Stimulated activated CD4-positive, alpha-beta T cell treated with anti-CD3 and anti-CD28 coated beads, Interleukin-2, amount 100 ng/mL, for 24 hours (primary cell): ENCODE results near the gene CAPZB.
A peak's percentile ranks its signal among the peaks of the same experiment; 100 is the strongest.

Experiments used
- DNase-seq, 2 donors: peaks; one replicate each; pipeline ENCODE4 v3.0.0-alpha.2; 2020

Gene CAPZB

GRCh38 chr1:19447550-19447949, 37.8 kb downstream of the CAPZB start:
- DNase-seq = no peak

GRCh38 chr1:19445417-19446342, 39.7 kb downstream of the CAPZB start:
- DNase-seq = no peak

DNA sequence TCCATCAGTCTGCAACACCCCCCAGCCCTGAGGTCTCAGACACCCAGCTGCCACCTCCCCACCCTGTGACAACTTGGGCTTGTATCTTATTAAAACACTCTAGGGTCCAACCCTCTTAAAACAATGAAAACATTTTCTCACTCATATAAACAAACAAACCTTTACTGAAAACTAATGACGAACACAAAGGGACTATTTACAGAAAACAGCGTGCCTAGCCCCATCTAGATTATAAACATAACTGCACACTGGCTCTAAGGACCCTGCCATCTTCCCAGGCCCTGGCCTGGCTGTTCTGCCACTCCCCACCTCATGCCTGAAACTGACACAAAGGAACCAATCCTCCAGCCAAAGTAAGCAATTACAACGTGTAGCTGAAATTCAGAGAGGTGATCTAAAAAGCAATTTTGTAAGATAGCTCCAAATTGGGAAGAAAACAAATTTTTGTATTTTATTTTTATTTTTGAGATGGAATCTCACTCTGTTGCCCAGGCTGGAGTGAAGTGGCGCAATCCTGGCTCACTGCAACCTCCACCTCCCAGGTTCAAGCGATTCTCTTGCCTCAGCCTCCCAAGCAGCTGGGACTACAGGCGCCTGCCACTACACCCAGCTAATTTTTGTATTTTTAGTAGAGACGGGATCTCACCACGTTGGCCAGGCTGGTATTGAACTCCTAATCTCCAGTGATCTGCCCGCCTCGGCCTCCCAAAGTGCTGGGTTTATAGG, 40.9 kb downstream of the CAPZB start:
- no peak for DNase-seq

DNA sequence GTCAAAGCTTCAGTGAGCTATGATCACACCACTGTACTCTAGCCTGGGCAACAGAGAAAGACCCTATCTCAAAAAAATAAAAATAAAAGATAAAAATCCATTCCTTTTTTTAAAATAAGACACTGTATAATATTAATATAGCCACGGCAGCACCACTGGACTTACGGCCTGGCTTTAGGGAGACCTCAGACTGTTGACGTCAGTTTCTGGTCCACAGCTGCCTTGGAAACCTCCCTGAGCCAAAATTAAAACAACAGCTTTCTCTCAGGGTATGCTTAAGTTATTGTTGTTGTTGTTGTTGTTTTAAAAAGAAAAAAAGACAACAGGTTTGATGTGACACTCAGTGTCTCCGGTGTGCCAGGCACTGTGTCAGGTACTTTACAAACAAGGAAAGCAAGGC, 42.0 kb downstream of the CAPZB start:
- DNase-seq = no peak

GRCh38 chr1:19442154-19443096, 42.9 kb downstream of the CAPZB start:
- no peak for DNase-seq

DNA sequence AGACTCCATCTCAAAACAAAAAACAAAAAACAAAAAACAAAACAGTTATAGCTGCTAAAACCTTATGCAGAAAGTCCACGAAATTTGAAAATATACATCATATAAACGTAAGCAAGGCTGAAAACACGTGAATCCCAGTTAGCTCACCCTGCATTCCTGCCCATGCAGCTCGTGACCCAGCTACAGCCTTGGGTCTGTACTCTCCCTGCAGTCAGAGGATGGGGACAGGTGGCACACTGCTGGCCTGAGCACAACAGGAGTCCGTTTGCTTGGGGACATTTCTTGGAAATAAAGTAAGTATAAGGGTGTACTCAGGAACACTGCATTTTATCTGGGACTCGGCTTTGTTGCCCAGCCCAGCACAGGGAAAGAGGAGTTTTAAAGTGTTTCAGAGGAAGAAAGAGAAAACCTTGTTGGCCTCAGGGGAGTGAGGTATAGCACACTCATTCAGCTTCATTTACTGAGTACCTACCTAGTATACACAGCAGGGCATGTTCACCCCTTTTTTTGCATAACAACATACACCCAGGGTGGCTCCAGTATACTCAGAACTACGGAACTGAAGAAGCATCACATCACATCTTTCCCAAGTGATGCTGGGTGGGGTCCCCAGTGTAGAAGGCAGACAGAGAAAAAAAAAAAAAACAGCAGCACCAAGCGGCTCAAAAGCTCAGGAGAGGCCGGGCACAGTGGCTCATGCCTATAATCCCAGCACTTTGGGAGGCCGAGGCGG, 44.1 kb downstream of the CAPZB start:
- no peak for DNase-seq

GRCh38 chr1:19439464-19440171, 45.7 kb downstream of the CAPZB start:
- DNase-seq = no peak

DNA sequence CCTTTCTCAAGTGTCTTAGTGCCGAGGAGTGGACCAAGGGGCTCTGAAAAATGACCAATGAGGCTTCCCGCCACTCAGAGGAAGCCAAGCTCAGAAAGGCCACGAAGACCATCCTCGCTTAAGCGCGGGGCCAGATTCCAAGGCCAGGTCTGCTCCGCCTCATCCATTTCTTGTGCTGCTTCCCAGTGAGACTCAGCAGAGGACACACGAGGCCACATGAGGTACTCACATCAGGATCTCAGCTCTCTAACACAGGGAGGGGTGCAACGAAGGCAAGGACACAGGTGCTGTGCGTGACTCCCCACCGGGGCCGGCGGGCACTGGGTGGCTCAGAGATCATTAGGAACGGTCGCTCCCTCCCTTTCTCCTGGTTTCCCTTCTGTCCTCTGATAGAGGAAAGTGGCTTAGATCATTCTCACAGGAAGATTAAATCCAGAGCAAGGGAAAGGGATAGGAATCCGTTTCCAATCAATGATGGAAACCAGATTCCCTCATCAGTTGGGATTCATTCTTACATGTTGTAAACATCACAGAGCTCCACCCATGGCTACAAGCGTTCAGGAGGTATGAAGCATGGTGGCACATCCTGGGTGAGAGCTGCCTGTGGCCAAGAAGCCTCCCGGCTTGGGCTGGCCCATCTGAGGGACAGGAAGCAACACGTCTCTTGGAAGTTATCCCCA, 46.7 kb downstream of the CAPZB start:
- no peak for DNase-seq

DNA sequence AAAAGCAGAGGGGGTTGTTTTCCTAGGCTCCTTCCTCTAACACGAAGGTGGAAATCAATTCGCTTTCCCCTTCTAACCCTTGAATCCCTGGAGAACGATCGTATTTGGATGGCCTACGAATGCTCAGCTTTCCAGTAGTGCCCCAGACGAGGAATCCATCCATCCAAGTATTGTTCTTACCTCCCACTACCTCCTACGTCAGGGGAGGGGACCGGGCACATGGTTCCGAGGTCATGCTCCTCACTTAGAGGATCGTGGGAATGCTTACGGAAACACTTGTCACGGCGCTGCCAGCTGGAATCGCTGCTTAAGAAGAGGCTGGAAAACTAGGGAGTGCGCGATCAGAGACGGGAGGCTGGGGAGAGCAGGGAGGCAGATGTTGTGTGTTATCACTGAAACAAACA, 47.4 kb downstream of the CAPZB start:
- no peak for DNase-seq

- no peak for DNase-seq
These were observed 48.4 kb downstream of the CAPZB start for GRCh38 chr1:19436716-19437476.

DNA sequence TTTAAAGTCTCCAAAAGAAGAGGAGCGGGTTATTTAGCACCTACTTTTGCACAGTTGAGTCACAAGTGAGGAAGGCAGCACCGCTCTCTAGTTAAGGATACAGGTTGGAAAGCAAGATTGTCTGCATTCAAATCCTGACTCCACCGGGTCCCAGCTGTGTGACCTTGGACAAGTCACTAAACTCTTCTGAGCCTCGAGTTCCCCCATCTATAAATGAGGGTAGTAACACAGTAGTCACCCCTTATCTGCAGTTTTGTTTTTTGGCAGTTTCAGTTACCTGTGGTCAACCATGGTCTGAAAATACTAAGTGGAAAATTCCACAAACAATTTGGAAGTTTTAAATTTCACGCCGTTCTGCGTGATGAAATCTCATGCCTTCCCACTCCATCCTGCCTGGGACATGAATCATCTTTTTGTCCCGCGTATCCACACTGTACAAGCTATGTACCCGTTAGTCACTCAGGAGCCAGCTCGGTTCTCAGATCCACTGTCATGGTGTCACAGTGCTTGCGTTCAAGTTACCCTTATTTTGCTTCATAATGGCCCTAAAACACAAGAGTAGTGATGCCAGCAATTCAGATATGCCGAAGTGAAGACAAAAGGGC, 49.4 kb downstream of the CAPZB start:
- DNase-seq = peak; percentile 30 to 48

DNA sequence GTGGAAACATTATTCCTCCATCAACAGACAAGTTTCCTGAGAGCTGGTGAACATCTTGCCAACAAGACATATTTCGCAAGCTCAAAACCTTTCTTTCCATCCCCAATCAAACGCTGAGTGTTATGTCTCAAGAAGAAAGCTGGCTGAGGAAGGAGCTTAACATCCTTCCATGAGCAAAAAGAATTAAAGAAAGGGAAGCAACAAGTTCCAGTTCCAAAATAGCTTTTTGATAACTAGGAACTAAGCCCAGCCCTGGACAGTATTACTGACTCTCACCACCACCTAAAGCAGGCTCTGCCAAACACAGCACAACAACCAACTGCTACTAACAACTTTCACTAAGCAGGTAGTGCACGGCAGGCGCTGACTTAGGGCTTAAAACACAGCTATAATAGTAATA, 50.2 kb downstream of the CAPZB start:
- no peak for DNase-seq

DNA sequence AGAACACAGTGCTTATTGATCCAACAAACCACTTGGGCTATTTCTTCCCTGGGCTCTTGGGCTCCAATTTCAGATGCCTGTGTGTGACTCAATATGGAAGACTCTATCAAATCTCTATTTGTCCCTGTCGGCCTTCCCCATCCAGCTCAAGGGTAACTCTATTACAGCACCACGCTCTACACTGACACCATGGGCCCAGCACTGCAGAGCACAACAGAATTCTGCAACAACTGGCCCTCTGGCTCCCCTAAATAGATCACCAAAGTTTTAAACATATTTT, 51.7 kb downstream of the CAPZB start:
- no peak for DNase-seq

- peak in 1 of 2 donors; percentile 22 for DNase-seq
These were observed 52.2 kb downstream of the CAPZB start for GRCh38 chr1:19432943-19433718.

GRCh38 chr1:19430121-19431068, 54.9 kb downstream of the CAPZB start:
- no peak for DNase-seq

GRCh38 chr1:19429611-19430010, 55.7 kb downstream of the CAPZB start:
- DNase-seq = peak in 1 of 2 donors; percentile 17

DNA sequence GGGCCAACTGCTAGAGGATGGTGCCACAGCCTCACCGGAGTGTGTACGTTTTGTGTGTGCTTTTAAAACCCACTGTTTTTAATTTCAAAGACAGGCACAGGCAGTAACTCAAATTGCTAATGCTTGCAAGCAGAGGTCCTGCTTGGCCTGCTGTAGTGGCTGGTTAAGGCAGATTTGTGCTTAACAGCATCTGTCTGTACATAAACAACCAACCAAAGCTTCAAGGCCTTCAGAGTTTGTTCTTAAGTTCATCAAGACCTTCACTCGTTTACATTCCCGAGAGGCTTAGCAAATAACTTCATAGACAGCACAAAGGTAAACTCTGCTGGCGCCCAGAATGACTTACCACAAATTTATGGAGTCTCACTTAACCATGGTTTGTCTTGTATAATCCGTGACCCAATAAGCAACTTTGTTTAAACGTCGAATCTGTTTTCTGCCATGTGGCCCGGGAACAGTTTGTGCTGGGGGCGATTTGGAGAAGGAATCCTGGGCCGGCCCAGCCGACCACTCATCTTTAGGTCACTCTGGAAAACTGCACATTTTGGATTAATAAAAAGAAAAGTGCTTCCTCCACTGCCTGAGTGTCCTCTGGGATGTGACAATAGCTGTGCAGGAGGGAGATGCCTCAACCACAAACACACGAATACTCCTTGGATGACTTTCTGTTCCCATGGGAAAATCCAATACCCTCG, 58.1 kb downstream of the CAPZB start:
- no peak for DNase-seq
